H1 (cell line): ENCODE data around the gene CCDC178.

ENCODE experiments used
- BCL11A ChIP-seq, 2 experiments: IDR thresholded peaks; one replicate each; pipeline ENCODE4 v1.6.1; 2011; ENCODE audit warnings: low read depth in 2 of 2, low read length in 2 of 2, mild to moderate bottlenecking in 2 of 2
- BRCA1 ChIP-seq: IDR thresholded peaks from 2 replicates; pipeline ENCODE4 v1.6.1; 2012; ENCODE audit warnings: low read depth, low read length, improper control_type of control experiment
- EGR1 ChIP-seq: IDR thresholded peaks from 2 replicates; pipeline ENCODE4 v1.6.1; 2011; ENCODE audit warnings: low read depth, low read length, borderline replicate concordance
- EP300 ChIP-seq, 2 experiments: IDR thresholded peaks; 1 replicate in 1 of 2; 2 replicates in 1 of 2; pipeline ENCODE4 v1.6.1; 2011 to 2012; ENCODE audit warnings: low read depth in 2 of 2, low read length in 2 of 2, mild to moderate bottlenecking in 2 of 2, borderline replicate concordance in 1 of 2, inconsistent platforms in 1 of 2, moderate library complexity in 1 of 2
- EZH2 ChIP-seq: fragments of 200-600 bp; sonication (generic); IDR thresholded peaks from 2 replicates; pipeline ENCODE4 v1.7.1; 2012; ENCODE audit warnings: low read depth, mild to moderate bottlenecking, moderate library complexity, low read length, inconsistent platforms; ENCODE audit not compliant: severe bottlenecking
- GABPA ChIP-seq: IDR thresholded peaks from 2 replicates; pipeline ENCODE4 v1.6.1; 2011; ENCODE audit warnings: mild to moderate bottlenecking, low read length, moderate library complexity, borderline replicate concordance; ENCODE audit not compliant: insufficient read depth
- POLR2A ChIP-seq, 2 experiments: IDR thresholded peaks; 1 replicate in 1 of 2; 2 replicates in 1 of 2; pipeline ENCODE4 v1.6.1; 2011; ENCODE audit warnings: low read depth in 2 of 2, low read length in 2 of 2, mild to moderate bottlenecking in 2 of 2; ENCODE audit errors: control extremely low read depth in 1 of 2
- POLR2AphosphoS5 ChIP-seq: IDR thresholded peaks from 2 replicates; pipeline ENCODE4 v1.6.1; 2011; ENCODE audit warnings: low read depth, low read length
- SIN3A ChIP-seq, 2 experiments: IDR thresholded peaks in 1 of 2; conservative IDR thresholded peaks in 1 of 2; 2 replicates each; pipeline ENCODE4 v1.6.1; 2011 to 2012; ENCODE audit warnings: low read length in 2 of 2, improper control_type of control experiment in 1 of 2, low read depth in 1 of 2, mild to moderate bottlenecking in 1 of 2
- SIX5 ChIP-seq: IDR thresholded peaks from 2 replicates; pipeline ENCODE4 v1.6.1; 2011; ENCODE audit warnings: mild to moderate bottlenecking, low read depth, low read length
- TF ChIP-seq, protein P1 (sequence below), 3 experiments: IDR thresholded peaks; 1 replicate in 2 of 3; 2 replicates in 1 of 3; pipeline versions ENCODE4 v1.5.1 to v1.6.1; 2011; ENCODE audit warnings: low read length in 3 of 3, mild to moderate bottlenecking in 3 of 3, inconsistent platforms in 2 of 3, low read depth in 1 of 3, moderate library complexity in 1 of 3; ENCODE audit not compliant: insufficient read depth in 1 of 3; ENCODE audit errors: control extremely low read depth in 1 of 3
- TF ChIP-seq, protein P2 (sequence below): IDR thresholded peaks from 2 replicates; pipeline ENCODE4 v1.6.1; 2012; ENCODE audit warnings: low read length, inconsistent platforms
- TF ChIP-seq, protein P3 (sequence below): IDR thresholded peaks from 2 replicates; pipeline ENCODE4 v1.6.1; 2012; ENCODE audit warnings: inconsistent platforms

DNA sequence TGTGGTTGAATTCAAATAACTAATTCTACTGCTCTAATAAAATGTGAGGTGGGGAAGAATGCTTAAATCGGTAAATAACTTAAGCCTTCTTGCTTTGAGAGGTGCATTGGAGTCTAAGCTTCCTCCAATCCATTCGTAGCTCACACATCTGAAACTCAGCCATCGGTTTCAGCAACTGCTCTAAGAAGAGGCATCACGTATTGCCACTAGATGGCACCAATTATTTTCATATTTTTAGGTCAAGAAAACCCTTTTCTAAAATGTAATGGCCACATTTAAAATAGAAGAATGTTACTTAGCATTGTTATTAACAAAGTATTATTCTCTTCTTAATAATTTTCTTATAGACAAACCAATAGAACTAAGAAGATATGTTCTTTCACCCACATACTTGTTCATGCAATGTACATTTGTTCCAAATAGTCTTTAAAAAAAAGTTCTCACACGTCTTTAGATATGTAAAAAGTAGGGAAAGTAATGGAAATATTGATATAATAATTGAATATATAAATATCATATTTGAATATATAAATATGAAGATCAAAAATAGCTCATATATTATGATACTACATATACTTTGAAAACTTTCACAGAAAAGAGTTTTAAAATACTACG, 229.8 kb downstream of the CCDC178 start:
- TF ChIP-seq, protein P1, sequence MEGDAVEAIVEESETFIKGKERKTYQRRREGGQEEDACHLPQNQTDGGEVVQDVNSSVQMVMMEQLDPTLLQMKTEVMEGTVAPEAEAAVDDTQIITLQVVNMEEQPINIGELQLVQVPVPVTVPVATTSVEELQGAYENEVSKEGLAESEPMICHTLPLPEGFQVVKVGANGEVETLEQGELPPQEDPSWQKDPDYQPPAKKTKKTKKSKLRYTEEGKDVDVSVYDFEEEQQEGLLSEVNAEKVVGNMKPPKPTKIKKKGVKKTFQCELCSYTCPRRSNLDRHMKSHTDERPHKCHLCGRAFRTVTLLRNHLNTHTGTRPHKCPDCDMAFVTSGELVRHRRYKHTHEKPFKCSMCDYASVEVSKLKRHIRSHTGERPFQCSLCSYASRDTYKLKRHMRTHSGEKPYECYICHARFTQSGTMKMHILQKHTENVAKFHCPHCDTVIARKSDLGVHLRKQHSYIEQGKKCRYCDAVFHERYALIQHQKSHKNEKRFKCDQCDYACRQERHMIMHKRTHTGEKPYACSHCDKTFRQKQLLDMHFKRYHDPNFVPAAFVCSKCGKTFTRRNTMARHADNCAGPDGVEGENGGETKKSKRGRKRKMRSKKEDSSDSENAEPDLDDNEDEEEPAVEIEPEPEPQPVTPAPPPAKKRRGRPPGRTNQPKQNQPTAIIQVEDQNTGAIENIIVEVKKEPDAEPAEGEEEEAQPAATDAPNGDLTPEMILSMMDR (IDR thresholded peaks at IDR 0.05; ENCODE audit: control extremely low read depth in 1 of 3, insufficient read depth in 1 of 3, low read depth in 1 of 3, low read length in 3 of 3) = peak in 2 of 3 experiments; percentile 51 to 71; a peak in 2 of 4 replicates
- TF ChIP-seq EP300 (IDR thresholded peaks at IDR 0.05; ENCODE audit: borderline replicate concordance in 1 of 2, low read depth in 2 of 2, low read length in 2 of 2) = no peak
- TF ChIP-seq BRCA1 = no peak
- TF ChIP-seq SIN3A (conservative IDR thresholded peaks at IDR 0.05 in 1 of 2, IDR thresholded peaks at IDR 0.05 in 1 of 2; ENCODE audit: low read depth in 1 of 2, low read length in 2 of 2) = no peak
- TF ChIP-seq POLR2AphosphoS5 = no peak
- TF ChIP-seq, protein P2, sequence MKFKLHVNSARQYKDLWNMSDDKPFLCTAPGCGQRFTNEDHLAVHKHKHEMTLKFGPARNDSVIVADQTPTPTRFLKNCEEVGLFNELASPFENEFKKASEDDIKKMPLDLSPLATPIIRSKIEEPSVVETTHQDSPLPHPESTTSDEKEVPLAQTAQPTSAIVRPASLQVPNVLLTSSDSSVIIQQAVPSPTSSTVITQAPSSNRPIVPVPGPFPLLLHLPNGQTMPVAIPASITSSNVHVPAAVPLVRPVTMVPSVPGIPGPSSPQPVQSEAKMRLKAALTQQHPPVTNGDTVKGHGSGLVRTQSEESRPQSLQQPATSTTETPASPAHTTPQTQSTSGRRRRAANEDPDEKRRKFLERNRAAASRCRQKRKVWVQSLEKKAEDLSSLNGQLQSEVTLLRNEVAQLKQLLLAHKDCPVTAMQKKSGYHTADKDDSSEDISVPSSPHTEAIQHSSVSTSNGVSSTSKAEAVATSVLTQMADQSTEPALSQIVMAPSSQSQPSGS = no peak
- no peak for TF ChIP-seq EZH2
- TF ChIP-seq BCL11A (IDR thresholded peaks at IDR 0.05; ENCODE audit: low read depth in 2 of 2, low read length in 2 of 2) = no peak
- TF ChIP-seq POLR2A (IDR thresholded peaks at IDR 0.05; ENCODE audit: control extremely low read depth in 1 of 2, low read depth in 2 of 2, low read length in 2 of 2) = no peak
- no peak for TF ChIP-seq SIX5
- no peak for TF ChIP-seq EGR1
- TF ChIP-seq GABPA = no peak
- TF ChIP-seq, protein P3, sequence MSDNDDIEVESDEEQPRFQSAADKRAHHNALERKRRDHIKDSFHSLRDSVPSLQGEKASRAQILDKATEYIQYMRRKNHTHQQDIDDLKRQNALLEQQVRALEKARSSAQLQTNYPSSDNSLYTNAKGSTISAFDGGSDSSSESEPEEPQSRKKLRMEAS = no peak
